ENCODE results near the gene WWOX.

Gene WWOX

DNA sequence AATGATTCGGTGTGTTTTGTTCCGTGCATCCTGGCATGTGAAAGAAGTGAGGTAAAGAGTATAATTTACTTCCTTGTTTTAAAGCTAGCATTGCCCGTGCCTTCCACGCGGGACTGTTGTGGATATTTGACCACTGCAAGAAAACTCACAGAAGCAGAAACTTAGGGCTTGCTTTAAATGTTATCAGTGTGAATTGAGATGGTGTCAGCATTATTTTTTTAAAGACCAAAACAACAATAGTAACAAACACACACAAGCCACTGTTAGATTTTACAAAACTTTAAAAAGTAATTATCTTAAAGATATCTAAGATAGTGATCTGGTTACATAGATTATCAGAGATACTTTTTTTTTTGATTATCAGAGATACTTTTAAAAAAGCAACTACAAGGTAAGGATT, 47.4 kb downstream of the WWOX start:
- no peaks in the 10 kb centered on the region for H3K36me3 ChIP-seq (ENCODE audit: control insufficient read depth, insufficient read depth, low read length)
- TF ChIP-seq, protein P1, sequence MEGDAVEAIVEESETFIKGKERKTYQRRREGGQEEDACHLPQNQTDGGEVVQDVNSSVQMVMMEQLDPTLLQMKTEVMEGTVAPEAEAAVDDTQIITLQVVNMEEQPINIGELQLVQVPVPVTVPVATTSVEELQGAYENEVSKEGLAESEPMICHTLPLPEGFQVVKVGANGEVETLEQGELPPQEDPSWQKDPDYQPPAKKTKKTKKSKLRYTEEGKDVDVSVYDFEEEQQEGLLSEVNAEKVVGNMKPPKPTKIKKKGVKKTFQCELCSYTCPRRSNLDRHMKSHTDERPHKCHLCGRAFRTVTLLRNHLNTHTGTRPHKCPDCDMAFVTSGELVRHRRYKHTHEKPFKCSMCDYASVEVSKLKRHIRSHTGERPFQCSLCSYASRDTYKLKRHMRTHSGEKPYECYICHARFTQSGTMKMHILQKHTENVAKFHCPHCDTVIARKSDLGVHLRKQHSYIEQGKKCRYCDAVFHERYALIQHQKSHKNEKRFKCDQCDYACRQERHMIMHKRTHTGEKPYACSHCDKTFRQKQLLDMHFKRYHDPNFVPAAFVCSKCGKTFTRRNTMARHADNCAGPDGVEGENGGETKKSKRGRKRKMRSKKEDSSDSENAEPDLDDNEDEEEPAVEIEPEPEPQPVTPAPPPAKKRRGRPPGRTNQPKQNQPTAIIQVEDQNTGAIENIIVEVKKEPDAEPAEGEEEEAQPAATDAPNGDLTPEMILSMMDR (IDR thresholded peaks at IDR 0.05; ENCODE audit: insufficient read depth, low read length, poor library complexity, severe bottlenecking): no peak

DNA sequence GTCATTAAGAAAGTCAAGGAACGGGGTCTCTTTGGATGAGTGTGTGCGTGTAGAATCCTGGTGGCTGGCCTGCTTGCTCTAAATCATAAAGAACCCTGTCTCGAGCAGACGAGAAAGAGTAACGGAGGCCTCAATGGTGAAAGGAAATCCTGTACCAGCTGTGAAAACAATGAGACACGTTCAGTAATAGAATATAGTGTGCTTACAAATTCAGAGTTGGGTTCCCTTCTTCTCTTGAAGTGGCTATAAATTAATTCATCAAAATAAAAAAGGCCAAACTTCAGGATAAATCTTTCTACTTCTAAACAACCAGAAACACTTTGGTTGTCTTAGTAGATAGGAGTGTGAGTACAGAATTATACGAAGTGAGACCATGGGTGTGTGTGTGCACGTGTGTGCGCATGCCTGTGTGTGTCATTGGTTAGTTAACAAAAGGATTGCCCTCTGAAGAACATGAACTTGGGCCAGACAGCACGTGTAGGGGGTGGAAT, 48.5 kb downstream of the WWOX start:
- H3K36me3 ChIP-seq (ENCODE audit: control insufficient read depth, insufficient read depth, low read length): no peaks in the 10 kb centered on the region
- H3K4me3 ChIP-seq (replicated peaks; ENCODE audit: low read depth, low read length): no peak overlapping the region
- H3K27me3 ChIP-seq (replicated peaks; ENCODE audit: control insufficient read depth, insufficient read depth, low read length): no peaks in the 10 kb centered on the region
- DNase-seq (ENCODE audit: extremely low read depth, insufficient read length): no peak
- TF ChIP-seq, protein P1 (IDR thresholded peaks at IDR 0.05; ENCODE audit: insufficient read depth, low read length, poor library complexity, severe bottlenecking): no peak

More for the DNA sequence above, 47.4 kb downstream of the WWOX start:
- DNase-seq (ENCODE audit: extremely low read depth, insufficient read length): no peak
- Histone ChIP-seq H3K4me3 (replicated peaks; ENCODE audit: low read depth, low read length) (no peak overlapping the region), H3K27me3 (replicated peaks; ENCODE audit: control insufficient read depth, insufficient read depth, low read length) (no peaks in the 10 kb centered on the region)

DNA sequence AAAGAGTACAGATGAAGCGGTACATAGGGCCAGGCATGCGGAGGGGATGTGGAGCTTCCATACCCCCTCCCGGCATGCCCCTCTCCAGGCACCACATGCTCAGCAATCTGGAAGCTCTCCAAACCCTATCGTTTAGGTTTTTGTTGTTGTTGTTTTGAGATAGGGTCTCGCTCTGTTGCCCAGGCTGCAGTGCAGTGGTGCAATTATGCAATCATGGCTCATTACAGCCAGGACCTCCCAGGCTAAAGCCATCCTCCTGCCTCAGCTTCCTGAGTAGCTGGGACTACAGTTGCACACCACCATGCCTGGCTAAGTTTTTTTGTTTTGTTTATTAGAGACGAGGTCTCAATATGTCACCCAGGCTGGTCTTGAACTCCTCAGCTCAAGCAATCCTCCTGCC, 50.8 kb downstream of the WWOX start:
- DNase-seq (ENCODE audit: extremely low read depth, insufficient read length): no peak
- Histone ChIP-seq H3K4me3 (replicated peaks; ENCODE audit: low read depth, low read length) (no peak overlapping the region), H3K36me3 (ENCODE audit: control insufficient read depth, insufficient read depth, low read length) (no peaks in the 10 kb centered on the region), H3K27me3 (replicated peaks; ENCODE audit: control insufficient read depth, insufficient read depth, low read length) (no peaks in the 10 kb centered on the region)
- TF ChIP-seq, protein P1 (IDR thresholded peaks at IDR 0.05; ENCODE audit: insufficient read depth, low read length, poor library complexity, severe bottlenecking): no peak

DNA sequence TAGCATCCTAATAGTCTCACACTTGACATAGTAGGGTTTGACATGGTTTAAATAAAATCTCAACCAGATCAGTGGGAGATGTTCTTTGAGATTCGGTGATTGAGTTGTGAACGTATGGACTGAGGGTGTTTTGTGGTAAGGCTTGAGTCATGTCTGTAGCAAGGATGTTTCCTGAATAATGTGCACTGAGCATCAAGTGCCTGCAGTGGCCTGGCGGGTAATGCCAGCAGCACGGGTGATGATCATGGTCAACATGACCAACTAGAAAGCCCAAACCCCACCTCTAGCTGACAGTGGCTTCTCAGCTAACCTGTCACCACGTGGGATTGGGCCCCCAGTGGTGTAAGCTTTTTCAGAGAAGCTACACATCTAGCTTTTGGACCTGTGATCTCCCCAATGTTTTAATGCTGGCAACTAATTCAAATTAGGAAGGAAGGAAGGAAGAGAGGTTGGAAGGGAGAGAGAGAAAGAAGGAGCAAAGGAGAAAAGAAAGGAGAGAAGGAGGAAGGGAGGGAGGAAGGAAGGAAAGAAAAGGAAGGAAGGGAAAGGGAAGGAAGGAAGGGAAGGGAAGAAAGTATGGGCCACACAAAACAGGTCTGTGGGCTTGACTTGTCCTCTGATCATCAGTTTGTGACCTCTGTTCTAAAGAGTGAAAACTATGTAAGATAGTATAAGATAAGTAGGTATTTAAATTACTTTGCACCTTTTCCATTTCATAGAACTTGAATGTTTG, 55.4 kb downstream of the WWOX start:
- TF ChIP-seq, protein P1 (IDR thresholded peaks at IDR 0.05; ENCODE audit: insufficient read depth, low read length, poor library complexity, severe bottlenecking): no peak

DNA sequence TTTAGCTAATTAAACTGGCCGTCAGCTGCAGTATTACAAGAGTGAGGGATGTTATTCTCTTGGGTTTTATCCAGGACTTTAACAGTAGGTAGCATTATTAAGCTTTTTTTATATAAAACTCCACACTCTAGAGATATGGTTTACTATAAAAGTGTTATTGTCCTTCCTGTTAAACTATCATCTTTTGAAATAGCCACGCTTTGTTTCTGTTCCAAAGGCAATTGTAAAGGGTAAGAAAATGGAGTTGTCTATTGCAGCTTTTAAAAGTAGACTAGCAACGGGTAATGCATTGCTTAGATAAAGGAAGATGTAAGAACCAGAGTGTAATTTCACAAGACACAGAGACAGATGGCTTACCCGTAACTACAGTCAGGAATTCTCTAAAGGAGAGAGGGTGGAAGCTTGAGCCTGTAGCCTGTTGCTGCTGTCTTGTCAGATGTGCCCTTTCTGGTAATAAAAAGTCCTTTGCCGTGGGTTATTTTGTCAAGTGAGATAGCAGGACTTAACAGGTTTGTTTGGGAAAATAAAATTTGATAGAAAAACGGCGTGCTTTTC, 56.4 kb downstream of the WWOX start:
- no peak overlapping the region for H3K4me3 ChIP-seq (replicated peaks; ENCODE audit: low read depth, low read length)

More for the DNA sequence above, 55.4 kb downstream of the WWOX start:
- H3K36me3 ChIP-seq (ENCODE audit: control insufficient read depth, insufficient read depth, low read length): no peaks in the 10 kb centered on the region
- no peak overlapping the region for H3K4me3 ChIP-seq (replicated peaks; ENCODE audit: low read depth, low read length)
- DNase-seq (ENCODE audit: extremely low read depth, insufficient read length): no peak
- no peaks in the 10 kb centered on the region for H3K27me3 ChIP-seq (replicated peaks; ENCODE audit: control insufficient read depth, insufficient read depth, low read length)

More for the DNA sequence above, 56.4 kb downstream of the WWOX start:
- TF ChIP-seq, protein P1 (IDR thresholded peaks at IDR 0.05; ENCODE audit: insufficient read depth, low read length, poor library complexity, severe bottlenecking): no peak
- Histone ChIP-seq H3K36me3 (ENCODE audit: control insufficient read depth, insufficient read depth, low read length) (no peaks in the 10 kb centered on the region), H3K27me3 (replicated peaks; ENCODE audit: control insufficient read depth, insufficient read depth, low read length) (no peaks in the 10 kb centered on the region)
- DNase-seq (ENCODE audit: extremely low read depth, insufficient read length): no peak
